ENCODE data around the gene CYP11A1.
A peak's percentile ranks its signal among the peaks of the same experiment; 100 is the strongest.

Gene CYP11A1

DNA sequence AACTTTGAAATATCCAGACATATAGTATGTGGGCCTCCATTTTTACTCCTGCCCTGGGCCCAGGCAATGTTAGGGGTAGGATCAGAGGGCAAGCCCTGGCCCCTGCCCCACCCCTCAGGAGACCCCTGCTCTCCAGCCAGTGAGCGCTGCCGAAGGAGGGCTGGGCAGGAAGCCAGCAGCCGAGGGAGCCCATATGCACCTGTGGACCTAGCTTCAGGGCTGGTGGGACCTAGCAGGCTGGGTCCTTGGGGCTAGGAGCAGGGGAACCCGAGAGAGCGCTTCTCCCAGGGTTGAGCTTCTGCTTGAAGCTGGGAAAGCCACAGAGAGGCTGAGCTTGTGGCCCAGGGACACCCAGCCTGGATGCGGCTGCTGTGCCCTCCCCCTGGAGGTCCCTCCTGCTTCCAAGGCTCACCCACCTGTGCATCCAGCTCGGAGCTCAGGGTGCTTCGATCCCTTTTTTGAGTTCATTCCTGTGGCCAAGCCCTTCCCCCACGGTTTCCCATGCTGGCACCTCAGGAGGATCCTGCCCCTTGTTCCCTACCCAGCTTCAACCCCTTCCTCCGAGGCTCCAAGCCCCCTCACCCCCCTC lies 21.0 kb upstream of the CYP11A1 start:
- DNase-seq (ENCODE audit: low read depth) = no peak

DNA sequence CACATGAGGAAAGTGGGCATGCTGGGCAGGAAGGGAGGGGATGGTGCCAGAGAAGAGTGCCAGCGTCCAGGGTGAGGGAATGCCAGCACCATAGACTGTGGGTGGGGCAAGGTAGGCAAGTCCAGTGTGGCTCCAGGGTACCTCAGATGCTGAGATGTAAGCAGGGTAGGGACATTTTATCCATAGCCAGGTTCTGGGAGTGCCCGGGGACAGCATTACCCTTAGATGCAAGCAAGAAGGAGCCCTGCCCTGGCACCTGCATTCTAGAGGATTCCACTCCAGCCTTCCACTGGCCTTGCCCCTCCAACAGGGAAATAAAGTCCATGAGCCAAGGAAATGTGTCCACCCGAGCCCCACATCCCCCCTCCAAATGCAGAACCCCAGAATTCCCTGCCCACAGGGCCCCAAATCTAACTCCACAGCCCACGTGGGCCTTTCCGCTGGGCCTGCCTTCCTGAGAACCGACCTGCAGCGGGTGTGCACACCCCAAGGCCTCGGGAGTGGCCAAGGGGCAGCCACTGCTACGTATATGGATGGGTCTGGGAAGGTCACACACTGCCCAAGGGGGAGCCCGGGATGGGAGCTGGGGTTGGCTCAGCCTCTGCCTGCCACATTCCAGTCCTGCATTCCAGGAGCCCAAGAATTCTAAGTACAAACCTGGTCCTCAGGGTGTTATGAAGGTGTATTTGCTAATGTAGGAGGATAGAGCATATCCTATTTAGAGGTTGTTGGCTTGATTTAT lies 20.3 kb upstream of the CYP11A1 start:
- DNase-seq (ENCODE audit: low read depth) = no peak

DNA sequence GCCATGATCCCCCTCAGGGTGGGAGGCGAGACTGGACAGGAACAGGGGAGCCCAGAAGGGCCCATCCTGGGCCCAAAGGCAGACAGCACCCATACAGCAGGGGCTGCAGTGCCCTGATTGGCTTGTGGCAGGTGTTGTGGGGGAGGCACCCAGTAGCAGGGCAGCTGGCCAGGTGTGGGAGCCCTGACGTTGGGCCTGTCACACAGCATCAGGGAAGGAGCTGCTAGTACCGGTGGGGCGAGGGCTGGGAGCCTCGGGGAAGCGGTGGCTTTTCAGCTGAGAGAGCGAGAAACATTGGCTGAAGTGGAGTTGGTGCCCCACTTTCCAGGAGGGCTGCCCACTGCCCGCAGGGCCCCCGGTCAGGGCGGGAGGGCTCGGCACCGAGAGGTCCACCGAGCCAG lies 19.7 kb upstream of the CYP11A1 start:
- no peak for DNase-seq (ENCODE audit: low read depth)

DNA sequence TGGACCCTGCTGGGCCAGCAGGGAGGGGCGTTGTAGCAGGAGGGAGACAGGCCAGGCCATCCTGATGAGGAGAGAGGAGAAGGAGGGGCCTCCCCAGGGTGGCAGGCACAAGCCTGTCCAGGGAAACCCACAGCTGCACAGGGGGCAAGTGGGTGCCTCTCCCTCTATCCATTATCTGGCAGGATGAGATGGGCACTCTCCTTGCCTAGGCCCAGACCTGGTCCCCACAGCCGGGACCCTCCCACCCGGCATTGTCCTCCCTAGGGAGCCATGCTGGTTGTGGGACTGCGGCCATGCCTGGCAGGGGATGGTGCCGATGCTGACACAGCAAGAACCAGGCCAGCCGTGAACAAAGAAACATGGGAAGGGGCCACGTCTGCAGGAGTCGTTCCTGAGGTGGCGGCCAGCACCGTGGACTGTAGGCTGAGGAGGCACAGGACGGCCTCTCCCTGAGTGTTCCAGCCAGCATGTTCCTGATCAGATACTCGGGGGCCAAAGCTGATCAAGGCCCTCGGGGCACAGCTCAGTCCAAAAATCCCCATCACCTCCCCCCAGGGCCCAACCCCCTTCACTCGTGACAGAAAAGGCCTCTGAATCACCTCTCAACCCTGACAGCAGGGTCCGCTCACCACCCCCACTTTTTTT lies 19.2 kb upstream of the CYP11A1 start:
- DNase-seq (ENCODE audit: low read depth) = no peak

DNA sequence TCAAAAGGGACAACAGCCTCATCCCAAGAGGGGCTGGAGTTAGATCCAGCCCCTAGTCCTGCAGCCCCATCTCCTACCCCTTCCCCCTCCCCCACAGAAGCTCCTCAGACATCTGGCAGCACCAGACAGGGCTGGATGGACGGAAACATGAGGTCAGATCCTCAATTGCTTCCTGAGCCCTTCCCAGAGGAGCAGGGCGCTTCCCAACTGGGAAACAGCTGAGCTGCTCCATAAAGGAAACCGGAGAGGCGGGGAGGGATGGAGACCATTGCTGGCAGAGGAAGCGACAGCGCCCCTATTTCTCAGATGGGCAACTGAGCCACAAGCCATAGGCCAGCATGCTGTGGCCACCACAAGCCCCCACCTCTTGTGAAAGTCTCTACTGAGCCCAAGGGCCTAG lies 18.3 kb upstream of the CYP11A1 start:
- DNase-seq (ENCODE audit: low read depth) = no peak

DNA sequence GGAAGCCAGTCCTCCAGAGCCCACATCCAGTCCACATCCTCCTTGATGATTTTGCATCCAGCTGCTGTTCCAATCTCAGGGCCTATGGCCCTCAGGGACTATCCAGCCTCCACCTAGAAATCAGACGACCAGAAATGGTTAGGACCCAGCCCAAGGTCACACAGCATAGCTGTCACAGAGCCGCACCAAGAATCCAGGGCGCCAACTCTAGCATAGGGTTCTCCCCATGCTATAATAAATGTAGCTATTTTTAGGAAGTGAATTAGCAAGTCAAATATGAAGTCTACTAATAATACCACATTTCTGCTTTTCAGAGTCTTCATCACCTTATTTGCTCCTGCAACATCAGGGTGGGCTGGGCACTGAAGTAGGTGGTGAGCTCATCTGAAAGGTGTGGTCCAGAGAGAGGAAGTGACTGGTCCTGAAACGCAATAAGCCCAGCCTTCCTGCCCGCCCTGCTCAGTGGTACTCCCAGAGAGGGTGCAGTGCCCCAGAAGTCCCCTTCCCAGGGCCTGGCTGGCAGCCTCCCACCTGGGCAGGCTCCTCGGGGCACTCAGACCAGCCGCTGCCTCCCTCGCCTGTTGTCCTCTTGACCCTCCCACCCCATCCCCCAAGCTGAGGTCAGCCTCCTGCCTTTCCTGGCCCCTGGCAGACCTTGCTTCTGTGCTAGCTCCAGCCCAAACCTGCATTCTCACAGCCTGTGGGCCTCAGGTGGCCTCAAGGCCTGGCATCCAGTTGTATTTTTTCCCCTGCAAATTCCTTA lies 17.6 kb upstream of the CYP11A1 start:
- DNase-seq (ENCODE audit: low read depth) = no peak

DNA sequence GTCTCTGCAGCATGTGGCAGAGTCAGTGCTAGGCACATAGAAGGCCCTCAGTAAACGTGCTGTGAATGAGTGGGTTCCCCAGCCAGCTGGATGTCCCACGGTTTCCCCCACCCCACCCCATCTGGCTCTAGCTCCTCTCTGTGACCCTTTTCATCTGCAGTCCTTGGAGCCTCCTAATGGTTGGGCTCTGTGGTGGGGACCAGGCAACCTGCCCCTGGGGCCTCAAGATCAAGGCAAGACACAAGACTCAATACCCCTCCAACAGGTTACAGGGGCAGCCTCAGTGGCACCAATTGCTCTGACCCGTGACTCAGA lies 17.1 kb upstream of the CYP11A1 start:
- DNase-seq (ENCODE audit: low read depth) = no peak

DNA sequence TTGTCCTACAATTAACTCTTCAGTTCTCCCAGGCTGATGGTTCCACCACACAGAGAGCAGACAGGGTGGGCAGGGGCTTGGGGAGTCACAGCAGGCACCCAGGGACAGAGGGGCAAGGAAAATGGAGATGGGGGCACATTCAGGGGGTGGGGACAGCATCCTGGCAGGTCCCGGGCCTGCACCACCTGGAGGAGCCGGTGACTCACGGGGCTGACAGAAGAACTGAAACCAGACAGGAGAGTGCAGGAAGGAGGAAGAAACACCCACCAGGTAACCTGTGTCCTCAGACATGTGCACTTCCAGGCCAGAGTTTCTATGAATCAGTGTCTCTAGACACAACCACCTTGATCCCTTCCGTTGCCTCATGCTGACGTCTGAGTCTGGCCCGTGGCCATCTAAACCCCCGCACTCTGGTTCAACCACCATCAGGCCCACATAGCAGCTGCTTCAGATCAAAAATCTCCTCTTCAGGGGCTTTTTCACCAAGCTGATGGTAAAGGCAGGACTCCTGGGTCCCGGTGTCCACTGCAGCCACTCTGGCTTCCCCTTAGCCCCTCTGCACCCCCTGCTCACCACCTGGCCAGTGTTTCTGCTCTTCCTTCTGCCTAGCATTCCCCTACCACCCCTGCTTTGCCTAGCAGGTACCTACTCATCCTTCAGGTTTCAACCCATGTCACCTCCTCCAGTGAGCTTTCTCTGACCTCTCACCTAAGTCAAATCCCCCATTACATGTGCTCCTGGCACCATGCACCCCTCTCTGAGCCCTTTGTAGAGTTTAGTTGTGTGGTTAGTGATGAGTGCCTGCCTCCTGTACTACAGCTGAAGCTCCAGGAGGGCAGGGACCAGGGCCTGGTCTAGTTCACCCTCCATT lies 16.5 kb upstream of the CYP11A1 start:
- no peak for DNase-seq (ENCODE audit: low read depth)

DNA sequence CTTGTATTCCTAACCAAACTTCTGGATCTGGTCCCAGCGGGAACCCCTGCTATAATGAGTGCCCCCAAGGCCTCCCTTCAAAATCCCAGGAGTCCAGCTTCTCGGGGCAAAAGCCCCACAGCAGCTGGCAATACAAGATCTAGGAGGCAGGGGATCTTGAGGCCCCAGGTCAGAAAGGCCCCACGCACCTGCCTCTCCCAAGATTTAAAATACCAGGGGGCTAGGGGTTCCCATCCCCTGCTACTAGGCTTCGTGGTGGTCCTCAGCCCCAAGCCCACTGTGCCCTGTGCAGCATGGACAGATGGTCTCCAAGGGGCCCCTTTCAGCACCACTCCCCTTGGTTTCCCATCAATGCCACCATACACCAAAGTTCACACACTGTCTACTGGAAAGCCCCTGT lies 15.8 kb upstream of the CYP11A1 start:
- no peak for DNase-seq (ENCODE audit: low read depth)

DNA sequence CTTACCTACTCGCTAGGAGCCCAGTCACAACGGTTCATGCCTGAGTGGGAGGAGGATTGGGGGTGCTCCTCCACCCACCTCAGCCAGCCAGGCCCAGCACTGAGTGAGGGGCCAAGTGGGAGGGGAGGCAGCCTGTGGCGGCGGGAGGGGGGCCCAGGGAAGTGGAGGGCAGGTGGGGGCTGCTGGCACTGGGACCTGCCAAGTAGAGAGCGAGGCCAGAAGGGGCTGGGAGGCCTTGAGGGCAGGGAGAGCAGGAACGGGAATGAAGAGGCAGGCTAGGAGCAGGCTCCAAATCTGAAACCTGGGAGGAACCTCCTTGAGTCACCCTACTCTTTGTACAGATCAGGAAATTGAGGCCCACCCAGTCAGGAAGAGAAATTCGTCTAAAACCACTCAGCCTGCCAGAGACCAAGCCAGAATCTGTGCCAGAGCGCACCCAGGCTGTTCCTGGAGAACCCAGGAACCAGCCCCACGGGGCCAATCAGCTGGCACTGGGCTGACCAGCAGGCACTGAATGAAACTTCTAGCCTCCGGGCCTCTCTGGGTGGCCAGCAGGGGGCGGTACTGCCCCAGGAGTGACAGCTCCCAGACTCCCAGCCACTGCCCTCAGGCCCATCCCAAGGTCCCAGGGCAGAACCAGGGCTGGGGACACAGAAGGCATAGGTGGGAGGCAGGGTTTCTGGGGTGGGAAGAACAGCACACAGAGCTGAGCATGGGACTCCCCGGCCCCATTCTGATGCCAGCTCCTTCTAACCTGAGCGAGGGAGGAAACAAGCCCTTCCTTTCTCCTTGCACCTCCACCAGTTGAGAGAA lies 14.8 kb upstream of the CYP11A1 start:
- DNase-seq (ENCODE audit: low read depth) = no peak

DNA sequence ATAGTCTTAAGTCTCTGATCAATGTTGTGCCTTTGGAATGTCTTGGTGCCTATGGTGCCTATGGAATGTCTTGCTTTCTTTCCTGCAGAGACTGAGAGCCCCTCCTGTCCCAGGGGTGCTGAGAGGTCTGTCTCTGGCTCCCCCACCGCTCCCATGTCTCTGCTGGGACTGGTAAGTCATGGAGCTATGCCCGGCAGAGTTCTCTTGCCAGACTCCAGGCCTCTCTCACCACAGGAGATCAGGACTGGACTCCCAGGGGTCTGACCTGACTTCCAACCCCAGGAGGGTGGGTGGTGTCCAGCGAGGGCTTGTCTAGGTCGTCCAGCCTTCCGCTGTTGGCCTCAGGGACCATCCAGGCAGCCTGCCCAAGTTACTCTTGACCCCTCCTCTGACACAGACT lies 14.0 kb upstream of the CYP11A1 start:
- DNase-seq (ENCODE audit: low read depth) = no peak

DNA sequence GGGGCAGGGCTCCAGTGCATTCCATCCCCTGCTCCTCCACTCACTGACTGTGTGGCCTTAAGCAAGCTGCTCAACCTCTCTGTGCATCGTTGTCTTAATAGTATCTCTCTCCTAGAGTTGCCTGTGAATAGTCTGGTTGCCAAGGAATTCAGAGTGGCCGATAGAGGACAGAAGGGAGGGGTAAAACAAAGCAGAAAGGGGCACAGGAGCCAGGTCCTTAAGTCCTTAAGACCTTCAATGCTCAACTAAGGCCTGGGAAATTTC lies 13.7 kb upstream of the CYP11A1 start:
- no peak for DNase-seq (ENCODE audit: low read depth)

DNA sequence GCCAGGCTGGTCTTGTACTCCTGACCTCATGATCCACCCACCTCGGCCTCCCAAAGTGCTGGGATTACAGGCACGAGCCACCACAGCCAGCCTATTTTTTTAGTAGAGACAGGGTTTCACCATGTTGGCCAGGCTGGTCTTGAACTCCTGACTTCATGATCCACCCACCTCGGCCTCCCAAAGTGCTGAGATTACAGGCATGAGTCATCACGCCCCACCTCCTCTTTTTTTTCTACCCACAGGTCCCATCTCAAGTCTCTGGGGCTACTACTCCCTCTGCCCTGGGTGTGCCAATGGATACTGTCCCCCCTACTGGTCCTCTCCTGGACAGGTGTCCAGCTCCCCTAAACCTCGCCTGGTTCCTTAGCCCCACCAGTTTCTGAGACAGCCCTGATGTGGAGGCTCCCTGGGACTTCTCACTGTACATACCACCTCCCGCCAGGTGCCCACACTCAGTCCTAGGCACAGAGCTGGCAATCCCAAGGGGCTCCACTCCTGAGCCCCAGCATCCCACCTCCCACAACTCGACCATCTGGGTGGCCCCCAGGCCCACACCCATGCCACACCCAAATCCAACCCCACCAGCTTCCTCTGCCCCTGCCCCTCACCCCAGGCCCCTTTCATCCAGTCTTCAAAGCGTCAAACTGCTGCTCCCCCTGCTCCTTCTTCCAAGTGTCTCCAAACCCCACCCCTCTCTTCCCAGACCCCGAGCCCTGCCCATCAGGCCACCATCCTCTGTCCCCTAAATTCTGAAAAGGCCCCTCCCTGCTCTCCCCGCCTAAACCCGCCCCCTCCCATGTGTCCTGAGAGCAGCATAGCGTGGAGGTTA lies 13.1 kb upstream of the CYP11A1 start:
- DNase-seq (ENCODE audit: low read depth) = no peak

DNA sequence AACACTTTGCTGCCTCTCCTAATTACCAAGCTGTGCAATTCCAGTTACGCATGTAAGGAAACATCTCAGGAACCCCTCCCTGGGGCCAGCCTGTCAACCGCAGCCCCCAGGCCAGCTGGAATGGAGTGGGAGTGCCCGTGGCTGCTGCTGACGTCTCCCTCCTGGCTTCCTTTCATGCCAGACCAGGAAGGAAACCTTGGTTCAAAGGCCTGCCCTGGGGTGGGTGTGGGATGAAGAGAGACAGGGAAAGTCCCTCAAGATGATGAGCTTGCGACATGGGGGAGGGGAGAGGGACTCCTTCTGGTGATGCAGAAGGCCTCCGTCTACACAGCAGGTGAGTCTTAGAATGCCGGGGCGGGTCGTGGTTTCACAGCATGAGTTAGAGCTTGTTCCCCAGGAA lies 11.4 kb upstream of the CYP11A1 start:
- DNase-seq (ENCODE audit: low read depth) = no peak

DNA sequence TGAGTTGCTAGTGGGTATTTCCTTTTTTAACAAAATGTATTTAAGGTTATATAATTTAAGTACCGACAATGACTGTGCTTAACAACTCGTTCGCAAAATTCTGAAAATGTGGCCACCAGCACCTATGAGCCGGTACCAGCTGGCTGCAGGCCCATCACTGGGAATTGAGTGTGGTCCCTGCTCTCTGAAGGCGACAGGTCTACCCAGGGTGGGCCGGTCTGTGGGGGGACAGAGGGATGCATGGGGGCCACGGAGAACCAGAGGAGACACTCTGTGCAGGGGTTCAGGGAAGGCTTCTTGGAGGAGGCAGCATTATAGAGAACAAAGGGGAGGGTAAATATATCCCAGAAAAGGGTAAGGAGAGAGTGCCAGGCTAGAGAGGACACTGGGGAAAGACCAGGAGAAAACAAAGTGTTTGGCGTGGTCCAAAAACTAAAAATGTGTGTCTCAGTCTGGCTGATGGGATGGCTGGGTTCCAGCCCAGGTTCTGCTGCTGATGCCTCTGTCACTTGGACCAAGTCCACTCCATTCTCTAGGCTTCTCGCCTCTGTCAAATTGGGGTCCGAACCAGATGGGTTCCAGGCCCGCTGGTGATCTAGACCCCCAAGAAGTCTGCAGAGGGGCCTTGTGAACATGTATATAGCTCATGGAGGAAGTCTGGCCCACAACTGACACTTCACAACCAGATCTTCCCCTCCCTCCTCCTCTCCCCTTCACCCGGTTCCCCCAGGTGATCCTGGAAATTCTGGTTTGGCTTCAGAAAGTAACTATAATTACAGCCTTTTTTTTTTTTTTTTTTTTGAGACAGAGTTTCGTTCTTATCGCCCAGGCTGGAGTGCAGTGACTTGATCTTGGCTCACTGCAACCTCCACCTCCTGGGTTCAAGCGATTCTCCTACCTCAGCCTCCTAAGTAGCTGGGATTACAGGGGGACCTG lies 10.7 kb upstream of the CYP11A1 start:
- no peak for DNase-seq (ENCODE audit: low read depth)

DNA sequence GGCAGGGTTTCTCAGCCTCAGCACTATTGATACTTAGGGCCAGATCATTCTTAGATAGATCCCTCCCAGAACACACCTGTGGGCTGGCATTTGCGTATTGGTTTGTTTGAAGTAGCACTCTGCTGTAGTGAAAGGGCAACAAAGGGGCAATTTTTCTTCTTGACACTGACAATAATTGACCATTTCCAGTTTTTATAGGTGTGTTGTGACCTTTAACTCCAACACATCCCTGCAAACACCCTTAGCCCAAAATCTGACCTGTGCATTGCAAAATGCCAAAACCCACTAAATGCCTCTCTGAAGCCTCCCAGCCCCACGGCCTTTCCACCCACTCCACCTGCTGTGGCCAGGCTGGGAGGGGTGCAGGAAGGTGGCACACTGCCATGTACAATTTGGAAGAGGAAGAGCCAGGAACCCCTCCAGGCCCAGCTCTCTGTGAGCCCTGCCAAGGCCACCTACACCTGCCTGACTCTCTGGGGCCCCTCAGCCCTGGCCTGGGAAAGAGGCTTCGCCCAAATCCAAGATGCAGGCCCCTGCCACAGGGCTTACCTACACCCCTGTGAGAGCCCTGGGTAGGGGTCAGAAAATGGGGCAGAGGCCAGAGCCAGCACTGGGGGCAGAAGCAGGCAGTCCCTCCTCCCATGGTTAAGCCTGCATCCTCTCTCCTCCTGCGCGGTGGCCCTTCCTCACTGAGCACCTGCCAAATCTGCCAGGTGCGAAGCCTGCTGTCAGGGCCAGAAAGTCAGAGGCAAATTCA lies 9.6 kb upstream of the CYP11A1 start:
- DNase-seq (ENCODE audit: low read depth) = no peak

DNA sequence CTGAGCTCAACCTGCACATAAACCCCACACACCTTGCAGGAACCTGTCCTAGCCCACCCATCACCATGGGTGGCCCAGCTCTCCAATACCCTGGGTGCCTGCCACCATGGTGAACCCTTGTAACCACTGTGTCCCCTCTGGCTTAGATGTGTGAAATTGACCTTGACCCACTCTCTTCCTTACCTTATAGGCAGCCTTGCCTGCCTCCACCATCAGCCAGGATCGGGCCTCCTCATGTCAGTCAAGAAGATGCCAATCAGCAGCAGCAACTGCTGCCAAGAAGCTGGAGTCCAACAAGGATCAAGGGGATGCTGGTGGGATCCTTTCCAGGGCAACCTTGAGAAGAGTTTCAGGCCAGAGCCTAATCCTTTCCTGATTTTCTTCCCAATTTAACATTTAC lies 8.8 kb upstream of the CYP11A1 start:
- DNase-seq (ENCODE audit: low read depth) = no peak

DNA sequence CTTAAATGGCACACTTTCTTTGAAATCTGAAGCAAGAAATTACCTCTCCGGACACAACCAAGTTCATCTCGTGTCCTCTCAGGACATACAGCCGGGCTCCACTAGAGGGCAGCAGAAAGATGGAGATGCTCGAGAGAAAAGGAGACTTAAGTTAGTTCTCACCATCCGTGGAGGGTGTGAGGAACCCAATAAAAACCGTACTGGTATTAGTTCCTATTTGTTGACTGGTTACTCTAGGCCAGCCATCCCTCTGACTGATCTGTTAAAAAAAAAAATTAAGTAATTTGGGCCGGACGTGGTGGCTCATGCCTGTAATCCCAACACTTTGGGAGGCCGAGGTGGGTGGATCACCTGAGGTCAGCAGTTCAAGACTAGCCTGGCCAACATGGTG lies 7.9 kb upstream of the CYP11A1 start:
- DNase-seq (ENCODE audit: low read depth) = peak; percentile 42

Data from HS-5 (cell line).